HG03457 (cell line): Measurements from ENCODE around the gene CHRNA5.

Source experiments
- ATAC-seq: cut with Tn5 transposase; IDR thresholded peaks from one replicate; pipeline ENCODE4 v1.9.1; 2021; ENCODE audit warnings: moderate number of reproducible peaks; ENCODE audit not compliant: unreplicated experiment

The CHRNA5 gene

DNA sequence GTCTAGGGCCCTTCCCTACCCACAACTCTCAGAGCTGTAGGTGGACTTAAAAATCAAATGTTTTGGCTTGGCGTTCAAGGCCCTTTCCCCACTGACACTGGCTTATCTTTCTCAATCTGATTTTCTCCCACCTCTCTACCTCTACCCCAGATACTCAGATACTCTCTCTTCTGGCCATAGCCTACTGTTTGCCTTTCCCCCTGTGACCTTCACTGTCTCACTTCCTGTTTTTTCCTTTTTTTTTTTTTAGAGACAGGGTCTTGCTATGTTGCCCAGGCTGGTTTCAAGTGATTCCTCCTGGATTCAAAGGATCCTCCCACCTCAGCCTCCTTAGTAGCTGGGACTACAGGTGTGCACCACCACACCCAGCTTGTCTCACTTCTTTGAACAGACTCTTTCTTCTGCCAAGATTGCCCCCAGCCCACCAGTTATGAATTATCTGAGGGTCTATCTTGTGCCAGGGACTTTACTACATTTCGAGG is 71.1 kb downstream of the CHRNA5 start:
- ATAC-seq: no peak

- ATAC-seq: no peak
These were observed 72.6 kb downstream of the CHRNA5 start for GRCh38 chr15:78637776-78638435.

- no peak for ATAC-seq
These were observed 73.5 kb downstream of the CHRNA5 start for GRCh38 chr15:78638658-78639314.

DNA sequence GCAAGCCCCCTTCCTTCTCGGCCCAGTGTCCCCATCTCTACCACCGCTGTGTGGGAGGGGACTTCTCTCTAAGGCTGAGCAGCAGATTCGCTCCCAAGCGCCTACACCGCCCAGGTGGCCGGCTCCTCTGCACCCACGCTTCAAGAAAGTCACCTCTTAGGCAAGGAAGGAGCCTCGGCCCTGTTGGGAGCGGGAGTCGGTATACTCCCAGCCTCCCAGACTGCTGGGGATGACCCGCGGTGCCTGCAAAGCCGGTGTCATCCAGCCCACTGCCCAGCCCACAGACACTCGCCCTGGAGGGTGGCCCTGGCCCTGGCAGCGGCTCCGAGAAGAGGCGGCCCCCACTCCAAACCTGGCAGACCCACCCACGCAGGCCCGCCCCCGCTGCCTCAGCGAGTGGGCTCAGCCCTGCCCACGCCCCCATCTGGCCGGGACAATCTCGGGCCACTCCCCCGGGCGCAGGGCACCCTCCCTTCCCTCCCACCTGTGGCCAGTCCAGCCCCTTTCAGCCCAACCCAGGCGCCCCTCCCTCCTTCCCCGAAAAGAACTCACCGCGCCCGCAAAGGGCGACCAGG is 75.3 kb downstream of the CHRNA5 start:
- no peak for ATAC-seq

GRCh38 chr15:78641102-78641748 is 75.9 kb downstream of the CHRNA5 start, which contains the start of gene CHRNB4:
CHRNB4 (minus strand) TSS chr15:78641210; CDS start chr15:78641133, 77 bp downstream.
- no peak for ATAC-seq

- no peak for ATAC-seq
These were observed 76.5 kb downstream of the CHRNA5 start for GRCh38 chr15:78641749-78642275.

DNA sequence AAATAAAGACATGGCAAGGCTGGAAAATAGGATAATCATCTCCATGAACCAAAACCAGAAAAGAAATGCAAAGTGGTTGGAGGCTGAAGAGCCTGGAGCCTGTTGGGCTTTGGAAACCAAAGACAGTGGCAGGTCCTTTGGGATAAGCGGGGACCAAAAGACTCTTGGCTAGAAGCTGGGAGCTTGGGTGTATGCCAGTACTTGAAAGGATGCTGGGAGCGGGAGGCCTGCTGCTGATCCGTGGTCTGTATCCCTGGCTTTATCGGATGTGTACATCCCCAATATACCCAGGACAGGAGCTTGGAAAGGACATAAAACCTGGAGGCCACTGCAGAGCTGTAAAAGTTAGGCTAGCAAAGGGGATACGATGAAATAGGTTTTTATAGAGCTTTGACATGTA is 77.0 kb downstream of the CHRNA5 start:
- no peak for ATAC-seq
